NCI-H2029 treated with DMSO at 0.1 percent for 48 hours (cell line): Measurements from ENCODE around the gene RNF225.
"Not testable (repeated sequence)": the region's sequence is repeated elsewhere in the genome, so short reads cannot be mapped to it uniquely, and the experiment has no call there.

Experiments
- DNase-seq: peaks from one replicate; lab custom pipeline; 2025; lab: John Stamatoyannopoulos, UW

RNF225 gene

GRCh38 chr19:58387338-58388174 is 7.9 kb upstream of the RNF225 start:
- no peak for DNase-seq

- no peak for DNase-seq
These were observed 7.3 kb upstream of the RNF225 start for GRCh38 chr19:58388175-58388526.

- DNase-seq = no peak
These were observed 2.3 kb upstream of the RNF225 start for GRCh38 chr19:58392945-58393724.

GRCh38 chr19:58393725-58394033 is 1.8 kb upstream of the RNF225 start:
- DNase-seq = no peak

- no peak for DNase-seq
These were observed 636 bp upstream of the RNF225 start for GRCh38 chr19:58394821-58395219.

- no peak for DNase-seq
These were observed 647 bp downstream of the RNF225 start for GRCh38 chr19:58395979-58396627.

GRCh38 chr19:58396691-58397532 is 1.5 kb downstream of the RNF225 start:
- DNase-seq = no peak

GRCh38 chr19:58397533-58398037 is 2.1 kb downstream of the RNF225 start:
- DNase-seq = no peak

- no peak for DNase-seq
These were observed 2.6 kb downstream of the RNF225 start for GRCh38 chr19:58398087-58398486.

- no peak for DNase-seq
These were observed 3.1 kb downstream of the RNF225 start for GRCh38 chr19:58398545-58398944.

GRCh38 chr19:58399903-58400302 is 4.4 kb downstream of the RNF225 start:
- no peak for DNase-seq

GRCh38 chr19:58400316-58400915 is 5.0 kb downstream of the RNF225 start:
- DNase-seq = no peak

- peak; percentile 91 for DNase-seq
These were observed 5.7 kb downstream of the RNF225 start for GRCh38 chr19:58400916-58401839.

GRCh38 chr19:58401840-58402421 is 6.5 kb downstream of the RNF225 start:
- no peak for DNase-seq

GRCh38 chr19:58403920-58404478 is 8.5 kb downstream of the RNF225 start:
- DNase-seq = not testable (repeated sequence)

- DNase-seq = no peak
These were observed 11.6 kb downstream of the RNF225 start for GRCh38 chr19:58406818-58407657.

GRCh38 chr19:58407658-58408151 is 12.2 kb downstream of the RNF225 start:
- DNase-seq = no peak
